Posterior cingulate gyrus (tissue), 11 donors: ENCODE measurements around the gene CYB561.

Source experiments
- DNase-seq, 10 donors: peaks; one replicate each; pipeline versions ENCODE4 v3.0.0 to v3.0.0-alpha.2; 2020 to 2021; ENCODE audit warnings: mixed read lengths in 3 of 10
- intact Hi-C: fragments of 100-400 bp; cut with DNase I; formaldehyde crosslinking; loops from one replicate; pipeline ENCODE4 v1.15.1; 2023

The CYB561 gene, protein sequence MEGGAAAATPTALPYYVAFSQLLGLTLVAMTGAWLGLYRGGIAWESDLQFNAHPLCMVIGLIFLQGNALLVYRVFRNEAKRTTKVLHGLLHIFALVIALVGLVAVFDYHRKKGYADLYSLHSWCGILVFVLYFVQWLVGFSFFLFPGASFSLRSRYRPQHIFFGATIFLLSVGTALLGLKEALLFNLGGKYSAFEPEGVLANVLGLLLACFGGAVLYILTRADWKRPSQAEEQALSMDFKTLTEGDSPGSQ

DNA sequence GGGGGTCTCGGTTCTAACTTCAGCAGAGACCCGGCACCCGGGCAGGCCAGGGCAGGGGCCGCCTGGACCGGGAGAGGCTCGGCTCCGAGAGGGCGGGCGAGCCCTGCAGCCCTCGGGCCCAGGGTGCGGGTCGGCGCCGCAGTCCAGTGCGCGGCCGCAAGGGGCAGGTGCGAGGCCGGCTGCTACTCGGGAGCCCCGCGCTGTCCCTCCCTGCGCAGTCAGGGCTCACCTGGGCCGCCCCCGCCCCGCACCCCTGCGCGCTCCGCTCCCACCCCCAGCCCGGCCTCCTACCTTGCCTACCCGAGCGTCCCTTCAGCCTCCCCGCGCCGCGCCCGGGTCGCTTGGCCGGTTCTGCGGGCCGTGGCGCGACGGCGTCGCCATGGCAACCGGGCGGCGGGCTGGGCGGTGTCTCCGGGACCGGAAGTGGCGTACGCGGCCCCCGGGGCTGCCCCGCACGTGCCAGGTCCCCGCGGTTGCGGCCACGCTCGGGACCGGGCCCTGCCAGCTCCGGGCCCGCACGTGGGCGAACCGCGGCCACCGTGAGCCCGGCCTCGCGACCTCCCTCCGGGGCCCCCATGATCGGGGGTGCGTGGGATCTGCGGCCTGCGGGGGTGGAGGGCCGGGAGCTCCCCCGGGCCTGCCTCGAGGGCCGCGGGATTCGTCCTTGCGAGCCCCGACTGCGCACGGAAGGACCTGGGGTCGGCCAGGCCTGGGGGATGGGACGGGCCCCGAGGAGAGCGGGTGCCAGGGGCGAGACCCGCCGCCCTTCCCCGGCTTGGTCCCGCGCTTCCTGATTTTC lies at the start of gene CYB561:
Gene CYB561, minus strand, starts transcription at position 353 of the 799 bp plus-strand sequence. CDS start 8,759 bp downstream, outside the sequence.
- peak in 9 of 10 donors; percentile 36 to 95 (median 66) for DNase-seq
- intact Hi-C loops, result loop anchor here (10.0 kb wide), 1 partner anchor 99 kb away; no protein-coding TSS in a partner anchor

DNA sequence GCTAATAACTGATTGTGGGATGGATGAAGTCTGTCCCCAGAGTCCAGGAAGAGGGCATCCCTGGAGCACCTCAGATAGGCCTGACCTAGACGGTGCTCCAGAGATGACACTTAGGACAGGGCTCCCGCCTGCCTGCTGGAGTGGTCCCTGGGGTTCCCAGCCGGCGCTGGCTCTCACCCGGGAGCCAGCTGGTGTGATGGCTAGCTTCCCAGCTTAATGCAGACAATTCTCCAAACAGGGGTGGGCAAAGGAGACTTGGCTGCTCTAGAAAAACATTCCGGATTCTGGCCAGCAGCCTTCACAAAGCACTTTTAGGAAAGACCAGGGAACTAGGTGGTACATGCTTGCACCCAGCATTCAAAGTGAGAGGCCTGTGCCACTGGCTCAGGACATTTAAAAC lies 49.4 kb upstream of the CYB561 start:
- peak in 3 of 10 donors; percentile 9 to 66 (median 61) for DNase-seq
- intact Hi-C loops, result no loop called here

DNA sequence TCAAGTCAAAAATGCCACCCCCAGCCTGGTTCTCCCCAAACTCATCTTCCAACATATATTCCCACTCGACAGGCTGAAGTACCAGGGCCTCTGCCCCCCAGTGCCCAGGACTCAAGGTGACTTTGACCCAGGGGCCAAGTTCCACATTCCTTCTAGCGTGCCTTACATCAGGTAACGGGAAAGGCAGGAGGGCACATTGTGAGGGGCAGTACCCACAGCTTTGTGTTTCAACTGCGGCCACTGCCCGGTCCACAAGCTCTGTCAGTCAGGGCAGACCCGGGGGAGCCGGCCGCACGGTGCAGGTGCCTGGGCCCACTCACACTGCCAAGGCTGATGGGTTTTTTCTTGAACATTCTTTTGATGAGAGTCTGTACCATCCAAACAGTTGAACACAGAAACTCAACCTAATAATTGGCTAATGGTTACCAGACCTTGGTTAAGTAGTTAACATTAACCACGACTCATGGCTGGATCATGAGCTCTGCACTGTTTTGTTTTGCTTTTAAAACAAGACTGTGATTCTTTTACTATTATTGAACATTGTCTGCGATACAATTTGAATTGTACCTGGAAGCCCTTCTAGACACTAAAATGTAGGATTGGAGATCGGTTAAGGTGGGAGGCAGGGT lies 48.3 kb upstream of the CYB561 start:
- intact Hi-C loops, result no loop called here
- peak in 3 of 10 donors; percentile 45 to 67 (median 66) for DNase-seq

- intact Hi-C loops, result no loop called here
- peak in 3 of 10 donors; percentile 53 to 54 (median 54) for DNase-seq
Observed at GRCh38 chr17:63493411-63493810, 47.3 kb upstream of the CYB561 start.

DNA sequence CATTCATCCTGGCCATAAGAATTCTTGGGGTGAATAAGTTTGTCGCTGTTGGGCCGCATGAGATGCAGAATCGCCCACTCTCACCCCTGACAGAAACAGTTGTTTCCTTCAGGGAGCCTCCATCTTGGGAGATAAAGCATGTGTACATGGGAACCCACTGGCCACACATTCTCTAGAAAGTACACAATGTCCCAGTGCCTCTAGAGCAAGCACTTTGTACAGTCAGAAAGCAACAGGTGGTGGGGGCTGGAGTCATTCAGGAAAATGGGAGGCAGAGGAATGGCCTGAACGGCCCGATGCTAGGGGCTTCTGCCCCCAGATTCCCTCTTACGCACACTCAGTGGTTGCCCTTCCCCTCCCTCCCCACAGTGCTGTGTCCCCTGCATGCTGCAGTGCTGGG lies 46.8 kb upstream of the CYB561 start:
- DNase-seq, result peak in 2 of 10 donors; percentile 16 to 46
- intact Hi-C loops, result no loop called here

GRCh38 chr17:63491977-63492618 lies 46.0 kb upstream of the CYB561 start:
- peak in 2 of 10 donors; percentile 70 to 71 for DNase-seq
- intact Hi-C loops, result no loop called here

DNA sequence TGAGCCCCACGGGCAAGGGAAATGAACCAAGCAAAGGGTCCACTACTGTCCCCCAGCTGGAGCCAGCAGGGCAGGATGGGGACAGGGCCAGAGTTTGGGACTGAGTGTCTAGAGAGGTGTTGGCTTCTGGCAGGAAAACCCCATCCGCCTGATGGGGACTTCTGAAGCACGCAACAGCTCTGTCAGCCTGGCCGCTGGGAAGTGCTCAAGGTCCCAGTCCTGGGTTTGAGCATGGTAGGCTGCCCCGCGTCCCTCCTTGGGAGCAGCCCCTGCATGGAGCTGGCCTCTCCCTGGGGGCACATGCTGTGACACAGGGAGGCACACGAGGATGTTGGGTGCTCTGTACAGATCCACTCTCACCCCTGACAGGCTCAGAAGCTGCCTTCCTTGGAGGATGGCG lies 45.3 kb upstream of the CYB561 start:
- intact Hi-C loops, result no loop called here
- peak in 2 of 10 donors; percentile 52 to 71 for DNase-seq

GRCh38 chr17:63490858-63491400 lies 44.8 kb upstream of the CYB561 start:
- intact Hi-C loops, result no loop called here

DNA sequence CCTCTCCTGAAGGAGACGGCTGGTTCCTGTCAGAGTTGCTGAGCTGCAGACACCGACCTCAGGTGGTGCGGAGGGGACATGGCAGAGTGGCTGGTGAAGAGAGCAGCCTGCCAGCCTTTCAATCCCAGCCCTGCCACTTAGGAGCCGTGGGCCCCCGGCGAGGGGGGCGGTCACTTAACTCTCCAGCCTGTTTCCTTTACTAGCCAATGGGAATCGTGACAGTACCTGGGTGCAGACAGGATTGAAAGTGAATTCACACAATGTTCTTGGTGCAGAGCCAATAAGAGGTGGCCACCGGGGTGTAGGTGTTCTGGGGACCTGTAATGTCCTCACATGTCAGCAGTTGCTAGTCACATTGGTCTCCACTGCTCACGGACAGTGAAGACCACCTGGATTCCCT lies 44.2 kb upstream of the CYB561 start:
- intact Hi-C loops, result no loop called here
- DNase-seq, result peak in 3 of 10 donors; percentile 27 to 64 (median 43)

More at GRCh38 chr17:63490858-63491400, 44.8 kb upstream of the CYB561 start:
- DNase-seq, result peak in 2 of 10 donors; percentile 76 to 80

- intact Hi-C loops, result no loop called here
- peak in 3 of 10 donors; percentile 5 to 54 (median 51) for DNase-seq
Observed at GRCh38 chr17:63489291-63489690, 43.2 kb upstream of the CYB561 start.

- peak in 2 of 10 donors; percentile 5 to 64 for DNase-seq
- intact Hi-C loops, result no loop called here
Observed at GRCh38 chr17:63488851-63489250, 42.7 kb upstream of the CYB561 start.

- intact Hi-C loops, result no loop called here
- peak in 3 of 10 donors; percentile 46 to 79 (median 56) for DNase-seq
Observed at GRCh38 chr17:63487014-63487339, 40.9 kb upstream of the CYB561 start.

GRCh38 chr17:63486317-63487013 lies 40.4 kb upstream of the CYB561 start:
- intact Hi-C loops, result no loop called here
- DNase-seq, result peak in 3 of 10 donors; percentile 23 to 77 (median 72)

DNA sequence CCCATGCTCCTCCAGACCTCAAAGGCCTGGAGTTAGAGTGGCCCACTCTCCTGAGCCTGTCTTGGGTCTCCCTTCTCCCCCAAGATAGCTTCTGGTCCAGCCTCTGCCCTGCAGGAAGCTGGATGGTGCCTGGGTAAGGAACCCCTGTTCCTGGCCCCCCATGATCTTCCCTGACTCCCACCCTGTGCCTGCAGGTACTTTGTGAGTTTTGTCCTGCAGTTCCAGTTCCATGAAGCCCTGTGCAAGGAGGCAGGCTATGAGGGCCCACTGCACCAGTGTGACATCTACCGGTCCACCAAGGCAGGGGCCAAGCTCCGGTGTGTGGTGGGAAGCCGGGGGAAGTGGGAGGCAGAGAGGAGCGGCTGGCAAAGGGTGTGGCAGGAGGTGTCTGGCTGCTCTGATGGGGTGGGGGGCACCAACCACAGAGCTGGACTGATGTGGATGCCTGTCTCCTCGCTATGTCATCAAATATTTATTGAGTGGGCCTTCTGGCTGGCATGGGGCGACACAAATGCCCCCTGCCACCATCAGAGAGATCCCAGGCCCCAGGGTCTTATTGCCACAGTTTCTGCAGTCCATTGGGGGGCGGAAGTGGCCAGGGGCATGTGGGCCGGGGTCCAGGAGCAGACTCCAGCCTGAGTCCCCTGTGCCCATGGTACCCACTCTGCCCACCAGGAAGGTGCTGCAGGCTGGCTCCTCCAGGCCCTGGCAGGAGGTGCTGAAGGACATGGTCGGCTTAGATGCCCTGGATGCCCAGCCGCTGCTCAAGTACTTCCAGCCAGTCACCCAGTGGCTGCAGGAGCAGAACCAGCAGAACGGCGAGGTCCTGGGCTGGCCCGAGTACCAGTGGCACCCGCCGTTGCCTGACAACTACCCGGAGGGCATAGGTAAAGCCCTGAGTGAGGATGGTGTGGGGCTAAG lies 37.8 kb upstream of the CYB561 start:
- intact Hi-C loops, result no loop called here
- DNase-seq, result peak in 3 of 10 donors; percentile 42 to 82 (median 68)

- intact Hi-C loops, result no loop called here
- DNase-seq, result peak in 3 of 10 donors; percentile 21 to 49 (median 43)
Observed at GRCh38 chr17:63483038-63483437, 36.9 kb upstream of the CYB561 start.

DNA sequence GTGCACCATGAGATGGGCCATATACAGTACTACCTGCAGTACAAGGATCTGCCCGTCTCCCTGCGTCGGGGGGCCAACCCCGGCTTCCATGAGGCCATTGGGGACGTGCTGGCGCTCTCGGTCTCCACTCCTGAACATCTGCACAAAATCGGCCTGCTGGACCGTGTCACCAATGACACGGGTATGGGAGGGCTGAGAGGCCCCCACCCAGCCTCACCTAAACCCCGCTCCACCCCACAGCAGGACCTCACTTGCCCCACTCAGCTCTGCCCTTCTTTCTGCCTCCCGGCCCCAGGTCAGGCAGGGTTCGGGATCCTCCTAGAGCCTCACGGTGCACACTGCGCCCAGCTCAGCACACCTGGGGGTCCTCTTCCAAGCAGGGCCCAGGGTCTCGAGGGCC lies 36.4 kb upstream of the CYB561 start:
- peak in 3 of 10 donors; percentile 35 to 80 (median 64) for DNase-seq
- intact Hi-C loops, result no loop called here

DNA sequence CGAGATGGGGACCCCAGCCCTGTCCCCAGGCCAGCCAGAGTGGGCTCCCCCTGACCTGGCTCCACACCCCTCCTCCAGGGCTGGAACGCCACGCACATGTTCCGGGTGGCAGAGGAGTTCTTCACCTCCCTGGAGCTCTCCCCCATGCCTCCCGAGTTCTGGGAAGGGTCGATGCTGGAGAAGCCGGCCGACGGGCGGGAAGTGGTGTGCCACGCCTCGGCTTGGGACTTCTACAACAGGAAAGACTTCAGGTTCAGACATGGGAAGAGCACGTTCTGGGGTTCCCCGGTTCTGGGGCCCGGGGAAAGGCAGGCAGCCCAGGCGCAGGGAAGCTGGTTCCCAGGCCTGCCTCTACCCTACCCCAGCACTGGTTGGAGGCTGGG lies 35.4 kb upstream of the CYB561 start:
- peak in 3 of 10 donors; percentile 51 to 81 (median 71) for DNase-seq
- intact Hi-C loops, result no loop called here

DNA sequence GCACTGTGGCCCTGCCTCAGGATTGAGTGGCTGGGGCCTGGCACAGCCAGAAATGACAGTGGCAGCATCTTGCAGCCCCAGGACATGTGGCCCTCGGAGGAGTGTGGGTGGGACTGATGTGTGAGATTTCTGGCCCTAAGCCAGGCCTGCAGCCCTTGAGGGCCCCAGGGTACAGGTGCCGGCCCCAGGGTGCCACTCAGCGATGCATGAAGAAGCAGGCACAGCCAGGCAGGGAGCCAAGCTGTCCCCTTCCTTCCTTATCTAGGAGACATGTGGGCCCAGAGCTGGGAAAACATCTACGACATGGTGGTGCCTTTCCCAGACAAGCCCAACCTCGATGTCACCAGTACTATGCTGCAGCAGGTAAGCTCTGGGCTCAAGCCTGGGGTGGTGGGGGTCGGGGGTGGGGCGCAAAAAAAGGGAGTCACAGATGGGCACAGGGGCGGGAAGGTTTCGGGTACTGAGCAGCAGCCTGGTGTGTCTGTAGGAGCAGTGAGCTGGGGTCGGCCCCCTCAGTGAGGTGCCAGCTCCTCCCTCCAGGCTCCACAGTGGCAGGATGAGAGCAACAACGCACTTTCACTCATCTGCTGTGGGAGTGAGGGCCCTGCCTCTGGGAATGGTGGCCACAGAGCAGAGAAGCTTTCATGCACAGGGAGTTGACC lies 34.9 kb upstream of the CYB561 start:
- intact Hi-C loops, result no loop called here
- DNase-seq, result peak in 3 of 10 donors; percentile 57 to 72 (median 72)
